Central memory CD4-positive, alpha-beta T cell (primary cell): ENCODE data around the gene SCN1B.
A peak's percentile ranks its signal among the peaks of the same experiment; 100 is the strongest.

ENCODE experiments used
- DNase-seq: peaks from one replicate; pipeline ENCODE4 v3.0.0; 2022

SCN1B gene

GRCh38 chr19:35056513-35057063 lies 26.3 kb downstream of the SCN1B start:
- DNase-seq, result no peak

DNA sequence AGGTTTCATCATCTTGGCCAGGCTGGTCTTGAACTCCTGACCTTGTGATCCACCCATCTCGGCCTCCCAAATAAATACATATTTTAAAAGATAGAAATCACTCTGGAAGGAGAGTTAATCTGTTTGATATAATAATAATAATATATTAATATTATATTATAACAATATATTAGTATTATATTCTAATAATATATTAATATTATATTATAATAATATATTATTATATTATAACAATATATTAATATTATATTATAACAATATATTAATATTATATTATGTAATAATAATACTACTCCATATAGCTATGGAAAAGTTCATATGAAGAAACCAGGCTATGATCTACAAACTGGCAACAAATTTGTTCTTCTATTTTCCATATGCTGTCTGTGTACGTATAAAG lies 28.1 kb downstream of the SCN1B start:
- no peak for DNase-seq

DNA sequence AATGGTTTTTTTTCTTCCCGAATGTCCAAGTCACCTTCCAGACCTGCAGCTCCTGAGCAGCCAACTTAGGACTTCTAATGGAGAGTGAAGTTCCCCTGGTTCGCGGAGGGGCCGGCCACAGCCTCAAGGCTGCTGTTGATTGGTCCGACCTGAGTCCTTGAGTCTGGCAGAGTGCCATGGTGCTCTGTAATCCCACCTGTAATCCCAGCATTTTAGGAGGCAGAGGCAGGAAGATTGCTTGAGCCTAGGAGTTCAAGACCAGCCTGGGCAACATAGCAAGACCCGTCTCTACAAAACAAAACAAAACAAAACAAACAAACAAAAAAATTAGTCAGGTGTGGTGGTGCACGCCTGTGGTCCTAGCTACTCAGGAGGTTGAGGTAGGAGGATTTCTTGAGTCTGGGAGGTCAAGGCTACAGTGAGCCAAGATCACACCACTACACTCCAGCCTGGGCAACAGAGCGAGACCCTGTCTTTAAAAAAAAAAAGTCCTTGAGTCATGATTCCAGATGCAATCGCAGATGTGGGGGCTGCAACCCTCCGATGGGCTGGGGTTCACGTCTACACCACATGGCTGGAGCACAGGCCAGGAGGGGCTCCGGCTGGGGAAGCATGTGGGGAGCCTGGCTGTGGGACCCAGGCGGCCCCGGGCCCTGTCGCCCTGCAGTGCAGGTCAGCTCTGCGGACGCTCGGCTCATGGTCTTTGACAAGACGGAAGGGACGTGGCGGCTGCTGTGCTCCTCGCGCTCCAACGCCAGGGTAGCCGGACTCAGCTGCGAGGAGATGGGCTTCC lies 28.9 kb downstream of the SCN1B start:
- DNase-seq, result no peak

DNA sequence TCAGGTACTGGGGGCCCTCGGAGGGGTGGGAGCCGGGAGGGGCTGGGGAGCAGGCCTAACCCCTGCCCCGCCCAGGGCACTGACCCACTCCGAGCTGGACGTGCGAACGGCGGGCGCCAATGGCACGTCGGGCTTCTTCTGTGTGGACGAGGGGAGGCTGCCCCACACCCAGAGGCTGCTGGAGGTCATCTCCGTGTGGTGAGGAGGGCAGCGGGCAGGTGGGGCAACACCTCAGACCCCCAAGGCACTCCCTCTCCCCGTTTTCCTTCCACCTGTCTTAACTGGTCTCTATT lies 29.5 kb downstream of the SCN1B start:
- no peak for DNase-seq

DNA sequence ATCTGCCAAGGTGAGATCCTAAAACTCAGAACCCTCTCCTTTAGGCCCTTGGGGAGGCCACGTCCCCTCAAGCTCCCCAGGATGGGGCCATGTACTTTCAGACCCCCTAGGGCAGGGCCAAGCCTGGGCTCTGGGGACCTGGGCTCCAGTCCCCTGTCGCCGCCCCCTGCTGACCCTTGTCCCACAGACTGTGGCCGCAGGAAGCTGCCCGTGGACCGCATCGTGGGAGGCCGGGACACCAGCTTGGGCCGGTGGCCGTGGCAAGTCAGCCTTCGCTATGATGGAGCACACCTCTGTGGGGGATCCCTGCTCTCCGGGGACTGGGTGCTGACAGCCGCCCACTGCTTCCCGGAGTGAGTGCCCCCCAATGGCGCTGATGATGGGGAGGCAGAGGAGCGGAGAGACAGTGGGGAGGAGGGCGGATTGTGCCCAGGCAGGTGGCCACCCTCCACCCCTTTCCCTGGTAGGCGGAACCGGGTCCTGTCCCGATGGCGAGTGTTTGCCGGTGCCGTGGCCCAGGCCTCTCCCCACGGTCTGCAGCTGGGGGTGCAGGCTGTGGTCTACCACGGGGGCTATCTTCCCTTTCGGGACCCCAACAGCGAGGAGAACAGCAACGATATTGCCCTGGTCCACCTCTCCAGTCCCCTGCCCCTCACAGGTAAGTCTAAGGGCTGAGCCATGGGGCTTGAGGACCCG lies 30.0 kb downstream of the SCN1B start:
- DNase-seq, result no peak

DNA sequence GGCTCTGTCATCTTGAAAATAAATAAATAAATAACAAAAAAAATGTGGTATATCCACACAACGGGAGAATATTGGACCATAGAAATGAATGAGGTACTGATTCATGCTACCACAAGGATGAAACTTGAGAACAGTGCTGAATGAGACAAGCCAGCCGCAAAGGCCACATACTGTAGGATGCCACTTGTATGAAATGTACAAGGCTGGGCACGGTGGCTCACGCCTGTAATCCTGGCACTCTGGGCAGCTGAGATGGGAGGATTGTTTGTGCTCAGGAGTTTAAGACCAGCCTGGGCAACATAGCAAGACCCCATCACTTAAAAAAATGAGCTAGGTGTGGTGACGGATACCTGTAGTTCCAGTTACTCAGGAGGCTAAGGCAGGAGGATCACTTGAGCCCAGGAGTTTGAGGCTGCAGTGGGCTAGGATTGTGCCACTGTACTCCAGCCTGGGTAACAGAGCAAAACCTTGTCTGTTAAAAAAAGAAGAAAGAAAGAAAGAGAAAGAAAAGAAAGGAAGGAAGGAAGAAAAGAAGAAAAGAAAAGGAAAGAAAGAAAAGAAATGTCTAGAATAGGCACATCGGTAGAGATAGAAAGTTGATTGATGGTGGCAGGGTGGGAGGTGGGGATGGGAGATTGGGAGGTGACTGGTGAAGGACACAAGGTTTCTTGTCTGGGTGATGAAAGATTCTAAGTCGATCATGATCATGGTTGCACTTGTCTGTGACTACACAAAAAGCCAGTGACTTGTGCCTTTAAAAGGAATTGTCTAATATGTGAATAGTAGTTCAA lies 31.5 kb downstream of the SCN1B start:
- DNase-seq, result no peak

- DNase-seq, result no peak
These were observed 32.7 kb downstream of the SCN1B start for GRCh38 chr19:35062942-35063341.

- no peak for DNase-seq
These were observed 33.9 kb downstream of the SCN1B start for GRCh38 chr19:35063940-35064818.

DNA sequence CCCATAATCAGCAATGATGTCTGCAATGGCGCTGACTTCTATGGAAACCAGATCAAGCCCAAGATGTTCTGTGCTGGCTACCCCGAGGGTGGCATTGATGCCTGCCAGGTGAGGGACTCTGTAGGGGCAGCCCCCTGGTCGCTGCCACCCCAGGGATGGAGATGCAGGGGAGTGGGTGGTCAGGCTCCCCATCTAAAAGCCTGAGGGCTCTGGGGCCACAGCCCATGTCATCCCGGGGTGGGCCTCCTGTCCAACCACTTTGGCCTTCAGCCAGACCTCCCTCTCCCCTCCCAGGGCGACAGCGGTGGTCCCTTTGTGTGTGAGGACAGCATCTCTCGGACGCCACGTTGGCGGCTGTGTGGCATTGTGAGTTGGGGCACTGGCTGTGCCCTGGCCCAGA lies 35.3 kb downstream of the SCN1B start:
- DNase-seq, result no peak

DNA sequence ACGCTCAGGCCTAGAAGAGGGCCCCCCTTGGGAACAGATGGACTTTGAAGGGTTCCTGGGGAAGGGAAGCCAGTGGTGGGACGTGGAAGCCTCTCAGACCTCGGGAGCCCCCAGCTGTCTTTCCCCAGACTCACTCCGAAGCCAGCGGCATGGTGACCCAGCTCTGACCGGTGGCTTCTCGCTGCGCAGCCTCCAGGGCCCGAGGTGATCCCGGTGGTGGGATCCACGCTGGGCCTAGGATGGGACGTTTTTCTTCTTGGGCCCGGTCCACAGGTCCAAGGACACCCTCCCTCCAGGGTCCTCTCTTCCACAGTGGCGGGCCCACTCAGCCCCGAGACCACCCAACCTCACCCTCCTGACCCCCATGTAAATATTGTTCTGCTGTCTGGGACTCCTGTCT lies 35.9 kb downstream of the SCN1B start:
- no peak for DNase-seq

GRCh38 chr19:35066691-35067563 lies 36.7 kb downstream of the SCN1B start:
- peak; percentile 81 for DNase-seq

DNA sequence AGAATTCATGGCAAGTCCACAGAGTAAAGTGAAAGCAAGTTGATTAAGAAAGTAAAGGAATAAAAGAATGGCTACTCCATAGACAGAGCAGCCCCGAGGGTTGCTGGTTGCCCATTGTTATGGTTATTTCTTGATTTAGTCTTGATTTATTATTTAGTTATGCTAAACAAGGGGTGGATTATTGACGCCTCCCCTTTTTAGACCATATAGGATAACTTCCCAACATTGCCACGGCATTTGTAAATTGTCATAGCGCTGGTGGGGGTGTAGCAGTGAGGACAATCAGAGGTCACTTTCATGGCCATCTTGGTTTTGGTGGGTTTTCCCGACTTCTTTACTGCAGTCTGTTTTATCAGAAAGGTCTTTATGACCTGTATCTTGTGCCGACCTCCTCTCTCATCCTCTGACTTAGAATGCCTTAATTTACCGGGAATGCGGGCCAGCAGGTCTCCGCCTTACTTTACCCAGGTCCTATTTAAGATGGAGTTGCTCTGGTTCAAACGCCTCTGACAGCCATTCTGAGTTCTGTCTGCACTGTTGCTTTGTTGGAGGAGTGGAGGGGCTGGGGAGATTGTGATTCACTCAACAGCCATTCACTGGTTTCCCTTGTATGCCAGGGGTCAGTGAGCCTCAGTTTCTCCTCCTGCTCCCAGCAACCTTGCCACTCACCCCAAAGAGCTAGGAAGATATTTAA lies 38.8 kb downstream of the SCN1B start:
- DNase-seq, result no peak

- DNase-seq, result no peak
These were observed 39.4 kb downstream of the SCN1B start for GRCh38 chr19:35069696-35070095.

- DNase-seq, result no peak
These were observed 40.2 kb downstream of the SCN1B start for GRCh38 chr19:35070471-35070870.

- no peak for DNase-seq
These were observed 43.2 kb downstream of the SCN1B start for GRCh38 chr19:35073516-35073915.

DNA sequence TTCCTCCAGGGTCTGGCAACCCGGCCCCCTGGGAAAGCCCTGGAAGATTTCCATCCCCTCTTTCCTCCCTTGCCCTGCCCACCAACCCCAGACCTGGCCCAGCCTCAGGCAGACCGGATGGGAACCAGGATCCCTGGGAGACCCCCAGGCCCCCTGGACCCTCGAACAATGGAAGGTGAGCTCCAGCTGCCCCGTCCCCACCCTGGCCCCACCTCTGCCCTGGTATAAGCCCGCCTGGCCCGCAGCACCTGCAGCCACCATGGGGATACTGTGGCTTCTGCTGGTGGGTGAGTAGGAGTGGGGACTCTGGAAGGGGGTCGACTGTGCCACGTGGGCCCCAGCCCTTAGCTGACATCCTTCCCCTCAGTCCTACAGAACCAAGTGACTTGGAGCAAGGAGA lies 43.7 kb downstream of the SCN1B start:
- no peak for DNase-seq

GRCh38 chr19:35074426-35075201 lies 44.3 kb downstream of the SCN1B start:
- DNase-seq, result no peak

DNA sequence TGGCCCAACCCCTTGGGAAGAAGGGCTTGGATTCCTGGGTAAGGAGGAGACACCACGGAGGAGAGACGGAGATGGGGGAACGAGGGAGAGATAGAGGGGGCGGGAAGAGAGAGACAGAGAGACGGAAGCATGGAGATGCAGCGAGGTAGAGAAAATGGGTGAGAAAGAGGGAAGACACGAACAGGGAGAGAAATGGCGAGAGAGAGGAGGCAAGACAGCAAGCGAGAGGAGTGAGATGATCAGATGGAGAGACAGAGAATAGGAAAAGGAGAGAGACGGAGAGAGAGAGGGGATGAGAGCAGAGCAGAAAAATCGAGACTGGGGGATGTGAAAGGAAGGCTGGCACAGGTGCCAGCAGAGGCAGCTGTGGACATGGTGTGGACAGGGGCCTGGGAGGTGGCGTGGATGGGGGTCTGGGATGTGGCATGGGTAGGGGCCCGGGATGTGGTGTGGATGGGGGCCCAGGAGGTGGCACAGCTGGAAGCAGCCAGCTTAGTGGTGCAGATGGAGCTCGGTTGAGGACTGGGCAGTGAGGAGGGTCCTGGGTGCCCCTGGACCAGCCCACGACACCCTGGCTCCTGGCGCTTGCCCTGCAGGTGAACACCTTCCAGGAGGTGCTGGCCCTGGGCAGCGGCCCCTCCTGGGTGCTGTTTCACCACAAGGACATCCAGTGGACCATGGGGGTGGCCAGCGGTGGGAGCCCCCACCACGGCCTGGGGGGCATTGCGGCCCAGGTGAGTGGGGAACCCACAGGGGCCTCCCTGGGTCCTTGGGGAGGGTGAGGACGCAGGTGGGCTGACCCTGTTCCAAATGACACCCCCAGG lies 45.1 kb downstream of the SCN1B start:
- no peak for DNase-seq

GRCh38 chr19:35076026-35076370 lies 45.7 kb downstream of the SCN1B start:
- DNase-seq, result no peak
